HG02642 (cell line): ENCODE data around the gene COMT.

Experiments
- ATAC-seq: cut with Tn5 transposase; IDR thresholded peaks from one replicate; pipeline ENCODE4 v1.9.1; 2021; ENCODE audit warnings: mild to moderate bottlenecking; ENCODE audit not compliant: unreplicated experiment, poor library complexity

Gene COMT

DNA sequence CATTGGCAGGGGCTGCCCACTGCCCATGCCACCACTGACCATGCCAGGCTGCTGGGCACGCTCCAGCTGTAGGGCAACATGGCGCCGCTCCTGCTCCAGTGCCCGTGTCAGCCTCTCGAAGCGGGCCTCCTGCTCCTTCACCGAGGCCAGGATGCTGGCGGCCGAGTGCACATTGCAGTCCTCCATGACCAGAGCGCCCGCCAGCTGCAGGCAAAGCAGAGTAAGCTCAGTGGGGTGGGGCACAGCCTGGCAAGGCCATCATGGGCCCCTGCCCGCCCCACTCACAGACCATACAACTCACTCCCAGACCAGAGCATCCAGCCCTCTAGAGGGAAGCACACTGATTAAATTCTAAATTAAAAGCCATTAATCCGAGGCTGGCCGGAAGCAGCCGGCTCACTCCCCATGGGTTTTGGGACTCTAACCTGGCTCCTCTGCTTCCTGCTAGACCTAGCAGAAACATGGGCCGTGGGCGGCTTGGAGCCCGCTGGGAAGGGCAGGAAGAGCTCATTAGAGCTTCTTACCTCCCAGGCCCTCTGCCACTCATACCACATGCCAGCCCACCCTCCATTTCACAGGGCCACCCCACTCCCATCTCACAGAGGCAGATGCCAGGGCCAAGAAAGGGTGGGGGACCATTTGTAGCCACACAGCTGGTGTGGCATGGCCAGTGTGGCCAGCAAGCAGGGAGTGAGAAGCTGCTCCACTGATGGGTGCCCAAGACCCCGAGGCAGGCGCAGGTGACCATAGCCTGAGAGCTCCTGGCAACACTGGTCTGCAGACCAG lies 49.2 kb downstream of the COMT start:
- no peak for ATAC-seq

DNA sequence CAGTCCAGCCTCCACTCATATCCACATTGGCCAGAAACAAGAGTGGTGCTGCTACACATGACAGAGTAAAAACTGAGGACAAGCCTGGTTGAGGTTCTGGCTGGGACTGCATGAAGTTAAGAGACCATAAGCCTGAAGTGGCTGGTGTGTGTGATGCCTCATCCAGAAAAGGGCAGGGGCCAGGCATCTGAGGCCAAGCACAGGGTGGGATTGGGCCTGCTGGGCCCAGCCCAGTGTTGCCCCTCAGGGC lies 49.7 kb downstream of the COMT start:
- no peak for ATAC-seq

DNA sequence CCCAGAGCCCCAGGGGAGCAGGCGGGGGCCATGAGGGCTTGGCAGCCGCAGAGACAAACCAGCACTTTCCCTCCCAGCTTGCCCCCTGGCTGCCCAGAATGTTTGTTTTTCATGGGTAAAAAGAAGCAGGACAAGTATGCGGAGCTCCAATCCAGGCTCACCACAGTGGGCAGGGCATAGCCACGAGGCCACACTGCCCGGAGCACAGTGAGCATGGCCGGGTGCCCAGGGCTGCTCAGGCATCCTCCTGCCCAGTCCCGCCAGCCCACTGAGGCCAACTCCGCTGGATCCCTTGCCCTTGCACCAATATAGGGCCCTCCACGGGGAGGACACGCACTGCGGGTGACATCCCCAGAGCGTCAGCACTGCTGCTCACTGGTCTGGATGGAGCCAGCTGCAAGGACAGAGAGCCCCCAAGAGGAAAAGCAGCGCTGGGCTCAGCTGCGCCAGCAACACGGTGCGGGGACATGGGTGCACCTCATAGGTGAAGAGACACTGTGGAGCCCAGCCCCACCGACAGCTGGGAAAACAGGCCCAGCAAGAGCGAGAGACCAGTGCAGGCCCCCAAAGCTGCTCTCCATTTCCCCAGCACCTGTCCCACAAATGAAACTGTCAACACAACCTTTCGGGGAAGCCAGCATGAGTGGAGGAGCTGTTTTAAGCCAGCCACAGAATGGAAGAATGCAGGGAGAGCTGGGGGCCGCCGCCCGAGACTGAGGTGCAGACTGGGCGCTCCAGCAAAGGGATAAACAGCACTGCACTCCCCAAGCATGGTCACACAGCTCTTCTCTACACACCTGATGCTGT lies 50.3 kb downstream of the COMT start:
- ATAC-seq = no peak

DNA sequence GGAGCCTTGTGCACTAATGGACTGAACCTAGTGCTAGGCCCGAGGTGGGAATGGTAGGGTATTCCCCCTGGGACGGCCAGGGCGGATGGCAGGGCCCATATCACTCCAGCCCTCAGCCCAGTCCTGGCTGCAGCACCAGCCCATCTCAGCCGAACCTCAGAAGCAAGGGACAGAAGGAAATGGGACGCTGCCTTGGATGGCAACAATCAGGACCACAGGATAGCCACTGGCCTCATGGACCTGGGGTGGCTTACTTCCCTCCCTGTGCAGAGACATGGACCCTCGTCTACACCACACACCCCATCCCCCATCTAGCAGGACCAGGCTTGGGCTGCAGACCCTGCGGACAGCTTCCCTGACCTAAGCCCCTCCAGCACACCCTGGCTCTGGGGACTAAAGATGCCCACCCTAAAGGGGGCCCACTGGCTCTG lies 50.9 kb downstream of the COMT start:
- ATAC-seq = no peak

DNA sequence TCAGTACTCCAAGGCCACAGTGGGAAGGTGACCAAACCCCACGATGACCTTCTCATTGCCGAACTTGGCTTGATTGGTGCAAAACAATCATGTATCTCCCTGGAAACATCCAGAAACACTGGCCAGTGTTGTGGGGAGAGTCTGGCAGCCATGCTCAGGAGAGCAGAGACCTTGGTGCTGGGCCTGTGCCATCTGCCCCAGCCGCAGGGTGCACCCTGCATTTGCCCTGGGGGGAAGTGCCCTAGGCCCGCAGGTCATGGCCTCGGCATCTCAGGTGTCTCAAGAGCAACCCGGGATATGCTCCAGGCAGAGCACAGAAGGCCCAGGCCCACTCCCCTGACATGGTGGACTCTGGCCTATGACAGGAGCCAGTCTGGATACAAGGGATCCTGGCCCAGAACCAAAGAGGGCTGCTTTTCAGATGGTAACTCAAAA lies 51.4 kb downstream of the COMT start:
- no peak for ATAC-seq

DNA sequence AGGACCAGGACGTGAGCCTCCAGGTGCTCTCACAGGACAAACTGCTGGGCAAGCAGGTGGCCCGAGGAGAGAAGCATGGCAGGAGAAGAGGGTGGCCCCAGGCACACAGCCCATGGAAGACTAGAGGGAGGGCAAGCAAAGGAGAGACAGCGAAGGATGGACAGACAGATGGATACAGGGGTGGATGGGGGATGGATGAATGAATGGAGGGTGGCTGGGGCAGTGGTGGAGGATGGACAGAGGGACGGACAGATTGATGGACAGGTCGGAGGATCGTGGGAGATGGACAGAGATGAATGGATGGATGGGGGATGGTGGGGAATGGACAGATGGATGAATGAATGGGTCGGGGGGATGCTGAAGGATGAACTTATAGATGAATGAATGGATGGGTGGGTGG lies 52.4 kb downstream of the COMT start:
- ATAC-seq = no peak

DNA sequence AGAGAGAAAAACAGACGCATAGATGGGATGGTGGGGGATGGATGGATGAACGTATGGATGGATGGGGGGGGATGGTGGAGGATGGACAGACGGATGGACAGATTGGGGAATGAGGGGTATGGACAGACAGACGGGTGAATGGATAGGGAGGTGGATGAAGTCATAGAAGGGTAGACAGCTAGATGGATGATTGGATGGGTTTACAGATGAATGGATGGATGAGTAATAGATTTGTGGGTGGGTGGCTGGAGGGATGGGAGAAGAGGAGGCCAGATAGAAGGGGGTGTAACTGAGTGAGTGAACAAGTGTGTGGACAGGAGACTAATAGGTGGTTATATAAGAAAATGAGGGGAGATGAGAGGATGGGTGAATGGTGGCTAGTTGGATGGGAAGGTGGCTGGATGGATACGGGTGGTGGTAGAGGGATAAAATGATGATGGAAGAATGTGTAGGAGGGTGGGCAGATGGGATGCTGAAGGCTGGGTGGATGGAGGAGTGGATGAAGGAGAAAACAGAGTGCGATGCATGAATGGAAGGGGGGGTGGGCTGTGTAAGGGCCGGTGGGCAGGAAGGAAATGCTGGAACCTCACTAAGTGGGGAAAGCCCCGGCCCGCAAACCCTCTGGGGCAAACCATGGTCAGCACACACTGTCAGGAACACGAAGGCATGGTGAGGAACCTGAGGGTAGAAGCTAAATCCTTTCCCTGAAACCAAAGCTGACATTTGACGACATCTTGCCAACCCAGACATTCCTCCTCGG lies 53.5 kb downstream of the COMT start:
- no peak for ATAC-seq

DNA sequence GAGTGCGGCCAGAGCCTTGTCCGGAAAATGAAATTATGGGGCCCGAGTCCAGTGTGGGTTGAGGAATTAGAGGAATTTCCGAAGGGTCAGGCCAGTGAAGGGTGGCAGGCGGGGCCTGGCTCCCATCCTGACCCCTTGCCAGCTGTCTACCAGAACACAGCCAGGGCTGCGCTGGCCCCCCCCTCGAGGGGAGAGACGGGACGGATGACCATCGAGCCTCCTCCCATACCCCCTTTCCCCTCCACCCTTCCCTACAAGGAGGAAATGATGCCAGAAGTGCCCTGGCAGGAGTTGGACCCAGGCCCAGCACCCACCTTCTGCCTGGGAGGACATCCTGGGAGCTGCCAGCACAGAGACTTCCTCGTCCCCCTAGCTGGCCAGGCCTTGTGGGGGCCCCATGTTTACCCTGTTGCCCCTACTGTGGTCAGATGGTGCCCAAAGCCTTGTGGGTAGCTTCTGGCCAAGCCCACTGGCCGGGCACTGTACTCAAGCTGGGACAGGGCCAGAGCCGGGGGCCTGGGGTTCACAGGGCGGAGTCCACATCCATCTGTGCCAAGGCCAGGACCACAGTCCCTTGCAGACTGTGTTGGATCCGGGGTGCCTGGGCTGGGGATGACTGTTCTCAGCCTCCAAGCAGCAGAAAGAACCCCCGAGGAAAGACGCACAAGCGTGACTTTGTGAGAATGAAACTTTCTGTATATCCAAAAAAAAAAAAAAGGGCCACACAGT lies 54.2 kb downstream of the COMT start:
- ATAC-seq = no peak

DNA sequence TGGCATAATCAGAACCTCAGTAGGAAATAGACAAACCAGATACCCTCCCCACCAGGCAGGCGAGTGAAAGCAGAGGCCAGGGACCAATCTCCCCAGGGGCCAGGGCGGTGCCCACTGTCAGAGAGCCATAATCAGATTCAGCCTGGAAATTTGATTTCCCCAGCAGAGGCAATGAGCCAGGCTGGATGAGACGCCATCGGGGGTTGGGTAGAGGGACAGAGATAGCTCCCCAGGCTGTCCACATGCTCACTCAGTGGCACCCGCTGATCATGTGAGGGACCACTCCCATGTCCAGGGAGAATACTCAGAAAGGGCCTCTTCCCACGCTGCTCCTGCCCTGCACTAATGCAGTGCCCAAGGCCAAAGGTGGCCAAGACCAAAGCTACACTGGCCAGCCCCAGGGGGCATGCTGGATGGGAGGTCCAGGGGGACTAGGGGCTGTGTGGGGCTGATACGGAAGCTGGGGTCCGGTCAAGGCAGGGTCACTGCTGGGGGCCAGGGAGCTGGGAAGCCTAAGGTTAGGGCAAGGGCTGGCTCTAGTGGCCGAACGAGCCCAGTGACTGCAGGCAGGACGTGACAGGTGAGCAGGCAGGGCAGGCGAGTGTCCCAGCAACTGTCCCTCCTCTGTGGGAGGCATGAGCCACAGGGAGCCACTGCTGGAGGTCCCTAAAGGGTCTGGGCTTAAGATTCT lies 55.3 kb downstream of the COMT start:
- ATAC-seq = no peak

DNA sequence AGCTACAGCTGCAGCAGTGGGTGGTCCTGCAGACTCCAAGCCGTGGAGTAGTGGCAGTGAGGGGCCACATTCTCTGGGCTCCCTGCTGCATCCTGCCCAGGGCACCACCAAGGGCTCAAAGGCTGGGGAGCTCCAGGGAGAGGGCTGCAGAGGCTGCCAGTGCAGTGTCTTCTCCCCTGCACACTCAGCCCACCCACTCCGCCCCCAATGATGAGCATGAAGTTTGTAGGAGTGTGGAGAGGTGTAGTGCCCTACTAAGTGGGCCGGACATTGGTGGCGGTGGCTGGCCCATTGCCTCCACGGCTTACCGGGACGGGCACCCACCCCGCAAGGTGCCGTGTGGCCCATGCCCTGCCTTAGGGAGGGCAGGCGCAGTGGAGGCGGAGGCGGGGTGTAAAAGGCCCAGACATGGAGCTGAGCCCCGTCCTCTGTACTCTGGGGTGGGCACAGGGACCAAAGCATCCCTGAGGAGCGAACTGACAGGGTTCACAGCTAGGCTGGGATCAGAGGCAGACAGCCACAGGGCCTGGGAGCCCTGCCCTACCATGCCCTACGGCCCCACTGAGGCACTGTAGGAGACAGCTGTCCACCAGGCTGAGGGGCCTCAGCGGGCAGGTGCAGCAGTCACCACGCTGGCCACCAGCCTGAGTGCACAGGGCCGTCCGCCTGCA lies 56.1 kb downstream of the COMT start:
- ATAC-seq = no peak

DNA sequence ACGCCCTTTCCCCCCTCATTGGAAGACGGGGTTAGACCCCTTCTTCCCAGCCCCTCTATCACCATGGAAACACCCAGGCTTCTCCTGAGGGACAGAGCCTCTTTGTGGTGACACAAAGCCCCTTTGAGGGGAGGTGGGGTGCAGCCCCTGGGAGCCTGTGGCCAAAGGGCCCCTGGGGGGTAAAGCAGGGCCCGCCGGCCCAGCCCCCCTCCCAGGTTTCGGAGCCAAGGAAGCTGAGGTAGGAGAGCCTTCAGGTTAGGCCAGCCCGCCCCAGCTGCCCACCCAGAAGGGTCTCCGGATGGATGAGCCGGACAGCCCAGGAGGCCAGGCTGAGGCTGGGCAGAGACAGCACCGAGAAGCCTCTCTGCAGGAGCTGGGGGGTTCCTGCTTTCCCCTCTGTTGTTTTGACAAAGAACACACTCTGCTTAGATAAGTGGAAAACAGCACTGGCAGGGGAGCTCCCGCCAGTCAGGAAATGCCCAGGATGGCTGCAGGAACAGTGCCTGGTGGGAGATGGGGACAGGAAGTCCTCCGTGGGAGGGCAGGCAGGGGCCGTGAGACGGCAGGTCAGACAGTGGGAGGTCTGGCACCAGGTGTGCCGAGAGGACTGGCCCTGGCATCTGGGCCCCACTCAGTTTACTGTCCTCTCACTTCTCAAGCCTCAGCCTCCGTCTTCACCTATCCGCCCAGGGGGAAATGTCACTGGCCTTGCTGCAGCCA lies 56.8 kb downstream of the COMT start:
- no peak for ATAC-seq

DNA sequence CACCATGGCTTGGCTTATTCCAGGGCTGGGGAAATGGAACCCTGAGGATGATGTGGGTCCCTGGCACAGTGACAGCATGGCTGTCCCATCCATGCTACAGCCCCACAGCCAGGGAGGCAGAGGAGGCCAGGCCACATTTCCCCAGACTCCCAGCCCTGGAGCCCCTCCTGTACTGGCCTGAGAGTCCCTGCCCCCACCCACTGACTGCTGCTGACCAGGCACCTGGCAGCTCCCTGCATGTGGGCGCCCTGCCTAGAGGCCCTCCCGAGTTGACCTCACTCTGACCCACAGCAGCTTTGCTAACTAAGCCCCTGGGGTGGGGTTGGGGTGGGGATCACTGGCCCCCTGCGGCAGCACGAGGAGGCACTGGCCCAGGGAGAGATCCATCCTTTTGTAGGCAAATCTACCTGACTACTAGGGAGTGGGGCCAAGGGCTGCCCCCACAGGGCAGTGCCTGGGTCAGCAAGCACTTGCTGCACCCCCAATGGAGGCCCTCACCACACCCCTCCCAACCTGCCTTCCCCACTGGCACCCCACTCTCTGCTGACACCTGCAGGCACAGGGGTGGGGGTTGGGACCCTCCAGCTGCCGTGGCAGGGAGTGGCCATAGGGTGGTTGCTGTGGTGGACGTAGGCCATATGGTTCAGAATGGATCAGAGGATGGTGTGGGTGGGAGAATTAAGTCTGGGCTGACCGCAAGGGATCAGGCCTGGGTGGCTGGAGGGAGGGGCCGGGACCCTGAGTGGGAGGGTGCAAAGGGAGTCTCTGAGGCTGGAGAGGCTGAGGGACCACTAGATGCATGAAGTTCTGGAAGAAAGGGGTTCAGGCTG lies 57.6 kb downstream of the COMT start:
- no peak for ATAC-seq

DNA sequence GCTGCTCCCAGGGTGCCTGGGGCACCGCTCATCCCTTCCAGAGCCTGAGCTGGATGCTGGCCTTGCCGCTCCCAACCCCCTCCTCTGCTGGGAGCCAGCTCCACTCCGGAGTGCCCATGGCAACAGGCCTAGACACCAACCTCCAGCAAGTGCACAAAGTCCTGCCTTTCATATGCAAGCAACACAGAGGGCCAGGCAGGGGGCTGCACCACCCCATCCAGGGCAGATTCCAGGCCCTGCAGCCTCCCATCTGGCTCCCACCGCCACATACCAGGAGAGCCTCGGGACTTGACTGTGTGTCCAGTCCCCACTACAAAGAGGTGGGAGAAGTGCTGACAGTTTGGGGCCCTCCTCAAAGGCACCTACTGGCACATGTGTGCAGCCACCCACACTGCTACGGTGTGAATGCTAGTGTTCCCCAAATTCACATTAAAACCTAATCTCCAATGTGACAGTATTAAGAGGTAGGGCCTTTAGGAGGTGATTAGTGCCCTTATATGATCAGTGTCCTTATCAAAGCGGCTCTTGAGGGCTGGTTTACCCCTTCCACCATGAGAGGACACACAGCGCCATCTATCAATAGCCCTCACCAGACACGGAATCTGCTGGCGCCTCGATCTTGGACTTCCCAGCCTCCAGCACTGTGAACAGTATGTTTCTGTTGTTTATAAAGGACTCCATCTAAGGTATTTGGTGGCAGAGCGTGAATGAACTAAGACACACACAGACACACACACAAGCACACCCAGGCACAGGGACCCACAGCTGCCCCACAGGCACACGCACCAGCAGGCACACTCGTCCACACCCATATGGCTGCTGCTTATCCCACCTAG lies 58.9 kb downstream of the COMT start:
- ATAC-seq = no peak

DNA sequence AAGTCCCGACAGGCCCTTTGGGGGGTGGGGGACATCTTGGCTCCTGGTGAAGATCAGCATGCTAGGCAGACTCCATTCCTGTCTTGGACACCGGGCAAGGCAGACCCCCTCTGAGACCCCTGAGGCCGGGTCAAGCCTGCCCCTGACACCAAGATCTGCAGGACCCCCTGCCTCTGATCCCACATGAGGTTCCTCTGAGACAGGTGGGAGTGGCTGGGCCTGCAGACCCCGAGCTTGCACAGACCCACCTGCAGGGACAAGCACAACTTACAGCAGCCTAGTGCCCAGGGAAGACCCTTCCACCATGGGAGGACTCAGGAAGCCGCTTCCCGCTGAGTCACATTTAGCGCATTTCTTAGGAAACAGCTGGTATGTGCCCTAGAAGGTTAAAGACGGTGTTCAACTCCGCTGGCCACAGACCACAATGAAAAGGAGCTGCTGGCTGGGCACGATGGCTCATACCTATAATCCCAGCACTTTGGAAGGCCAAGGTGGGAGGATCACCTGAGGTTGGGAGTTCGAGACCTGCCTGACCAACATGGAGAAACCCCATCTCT lies 59.6 kb downstream of the COMT start:
- ATAC-seq = no peak

DNA sequence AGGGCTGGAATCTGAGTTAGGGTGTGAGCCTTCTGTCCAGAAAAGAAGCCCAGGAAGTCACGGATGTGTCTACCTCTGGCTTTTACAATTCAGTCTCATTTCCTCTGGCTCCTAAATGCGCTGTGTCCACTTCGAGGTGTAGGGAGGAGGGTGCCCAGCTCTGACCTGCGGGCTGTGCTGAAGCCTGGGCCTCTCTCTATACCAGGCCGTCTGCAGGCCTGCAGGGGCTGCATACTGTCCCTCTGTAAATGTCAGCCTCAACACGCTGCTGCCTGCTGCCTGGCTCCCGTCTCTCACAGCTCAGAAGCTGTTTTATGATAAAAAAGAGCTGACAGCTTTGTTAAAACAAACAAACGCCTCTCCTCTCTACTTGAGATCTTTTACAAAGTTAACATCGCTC lies 60.6 kb downstream of the COMT start:
- ATAC-seq = no peak

DNA sequence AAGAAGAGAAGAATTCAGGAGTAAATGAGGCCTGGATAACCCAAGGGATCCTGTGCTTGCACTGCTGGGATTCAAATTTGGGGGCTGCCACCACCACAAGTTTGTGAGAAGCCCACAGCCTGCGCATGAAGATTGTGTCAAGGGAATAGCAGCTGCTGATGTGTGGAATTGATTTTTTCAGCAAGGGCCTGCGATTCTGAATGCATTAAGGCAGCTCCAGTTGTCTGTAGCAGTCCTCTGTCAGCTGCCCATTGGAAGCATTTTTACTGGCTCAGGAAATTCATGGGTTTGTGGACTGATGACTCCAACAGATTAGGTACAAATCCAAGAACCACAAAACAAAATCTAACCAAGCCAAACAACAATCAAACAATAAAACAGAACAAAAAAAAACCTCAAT lies 61.1 kb downstream of the COMT start:
- ATAC-seq = no peak

DNA sequence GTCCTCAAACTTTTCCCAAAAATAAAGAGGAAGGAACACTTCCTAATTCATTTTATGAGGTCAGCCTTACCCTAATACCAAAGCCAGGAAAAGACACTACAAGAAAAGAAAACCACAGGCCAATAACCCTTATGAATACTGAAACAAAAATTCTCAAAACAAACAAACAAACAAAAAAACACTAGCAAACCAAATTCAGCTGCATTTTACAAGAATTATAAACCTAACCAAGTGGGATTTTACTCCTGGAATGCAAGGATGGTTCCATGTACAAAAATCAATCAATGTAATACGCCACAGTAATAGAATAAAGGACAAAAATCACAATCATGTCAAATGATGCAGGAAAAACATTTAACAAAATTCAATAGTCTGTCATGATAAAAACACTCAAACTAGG lies 61.7 kb downstream of the COMT start:
- ATAC-seq = no peak
